ENCODE results near the gene NPRL2.

NPRL2 gene

DNA sequence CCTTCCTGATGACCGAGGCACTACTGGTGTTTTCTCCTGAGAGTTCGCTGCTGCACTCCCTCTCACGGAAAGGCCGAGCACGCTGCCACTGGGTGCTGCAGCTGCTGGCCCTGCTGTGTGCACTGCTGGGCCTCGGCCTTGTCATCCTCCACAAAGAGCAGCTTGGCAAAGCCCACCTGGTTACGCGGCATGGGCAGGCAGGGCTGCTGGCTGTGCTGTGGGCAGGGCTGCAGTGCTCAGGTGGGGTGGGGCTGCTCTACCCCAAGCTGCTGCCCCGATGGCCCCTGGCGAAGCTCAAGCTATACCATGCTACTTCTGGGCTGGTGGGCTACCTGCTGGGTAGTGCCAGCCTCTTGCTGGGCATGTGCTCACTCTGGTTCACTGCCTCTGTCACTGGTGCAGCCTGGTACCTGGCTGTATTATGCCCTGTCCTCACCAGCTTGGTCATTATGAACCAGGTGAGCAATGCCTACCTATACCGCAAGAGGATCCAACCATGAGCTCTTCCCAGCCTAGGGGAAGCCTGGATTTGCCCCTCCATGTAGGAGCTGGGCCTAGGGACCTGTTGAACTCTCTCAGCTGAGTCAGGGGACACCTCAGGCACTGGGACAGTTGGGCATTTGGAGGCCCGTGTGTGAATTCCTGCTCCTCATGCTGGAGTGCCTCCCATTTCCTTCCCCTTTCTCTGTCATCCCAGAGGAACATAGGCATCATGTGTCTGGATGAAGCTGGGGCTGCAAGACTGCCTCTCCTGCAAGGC lies 2.9 kb upstream of the NPRL2 start:
- in situ Hi-C loops (cut with MboI; ENCODE audit: low sequenced_read_pairs) = loop anchor here (25.0 kb wide), 1 partner anchor 184 kb away; no protein-coding TSS in a partner anchor

DNA sequence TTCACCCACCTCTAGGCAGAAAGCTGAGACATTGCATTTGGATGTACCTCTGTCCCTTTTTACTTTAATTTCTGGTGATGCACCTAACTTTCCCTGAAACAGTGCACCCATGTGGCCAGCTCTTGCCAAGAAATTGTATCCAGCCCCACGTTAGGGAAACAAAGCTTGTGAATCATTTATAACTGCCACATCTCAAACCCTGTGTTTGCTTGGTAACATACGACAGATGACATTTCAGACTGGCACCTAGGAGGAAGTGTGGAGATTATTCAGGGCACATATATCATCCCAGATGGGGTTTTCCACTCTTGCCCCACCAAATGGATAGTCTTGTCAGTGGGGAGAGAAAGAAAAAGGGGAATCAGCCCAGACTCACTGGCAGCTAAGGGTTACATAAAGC lies 2.2 kb upstream of the NPRL2 start:
- in situ Hi-C loops (cut with MboI; ENCODE audit: low sequenced_read_pairs) = loop anchor here (25.0 kb wide), 1 partner anchor 185 kb away; no protein-coding TSS in a partner anchor

DNA sequence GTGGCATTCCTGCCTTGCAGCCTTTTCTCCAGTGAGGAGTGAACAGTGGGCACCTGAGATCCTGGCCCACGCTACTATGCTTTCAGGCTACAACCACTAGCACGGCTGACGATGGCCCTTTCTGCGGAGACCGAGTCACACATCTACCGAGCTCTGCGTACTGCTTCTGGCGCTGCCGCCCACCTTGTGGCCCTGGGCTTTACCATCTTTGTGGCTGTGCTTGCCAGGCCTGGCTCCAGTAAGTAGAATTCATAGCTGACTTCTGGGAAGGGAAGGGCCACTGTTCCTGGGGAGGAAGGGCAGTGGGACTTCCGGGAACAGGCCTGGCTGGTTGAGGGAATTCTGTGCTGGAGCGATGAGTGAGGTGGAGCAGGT lies 735 bp upstream of the NPRL2 start:
- in situ Hi-C loops (cut with MboI; ENCODE audit: low sequenced_read_pairs) = loop anchor here (25.0 kb wide), 1 partner anchor 186 kb away; no protein-coding TSS in a partner anchor

DNA sequence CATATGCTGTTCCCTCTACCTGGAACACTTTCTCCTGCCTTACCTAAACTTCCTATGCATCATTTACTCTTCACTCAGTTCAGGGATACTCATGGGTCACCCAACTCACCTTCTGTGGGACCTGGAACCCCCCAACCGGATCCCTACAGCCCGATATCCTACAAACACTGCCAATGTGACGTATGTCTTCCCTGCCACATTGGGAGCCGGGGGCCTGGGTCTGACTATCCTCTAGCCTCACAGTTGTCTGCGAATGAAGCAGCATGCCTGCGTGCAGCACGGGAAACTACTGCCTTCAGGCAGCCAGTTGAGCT lies 405 bp downstream of the NPRL2 start:
- in situ Hi-C loops (cut with MboI; ENCODE audit: low sequenced_read_pairs) = loop anchor here (25.0 kb wide), 1 partner anchor 187 kb away; no protein-coding TSS in a partner anchor

DNA sequence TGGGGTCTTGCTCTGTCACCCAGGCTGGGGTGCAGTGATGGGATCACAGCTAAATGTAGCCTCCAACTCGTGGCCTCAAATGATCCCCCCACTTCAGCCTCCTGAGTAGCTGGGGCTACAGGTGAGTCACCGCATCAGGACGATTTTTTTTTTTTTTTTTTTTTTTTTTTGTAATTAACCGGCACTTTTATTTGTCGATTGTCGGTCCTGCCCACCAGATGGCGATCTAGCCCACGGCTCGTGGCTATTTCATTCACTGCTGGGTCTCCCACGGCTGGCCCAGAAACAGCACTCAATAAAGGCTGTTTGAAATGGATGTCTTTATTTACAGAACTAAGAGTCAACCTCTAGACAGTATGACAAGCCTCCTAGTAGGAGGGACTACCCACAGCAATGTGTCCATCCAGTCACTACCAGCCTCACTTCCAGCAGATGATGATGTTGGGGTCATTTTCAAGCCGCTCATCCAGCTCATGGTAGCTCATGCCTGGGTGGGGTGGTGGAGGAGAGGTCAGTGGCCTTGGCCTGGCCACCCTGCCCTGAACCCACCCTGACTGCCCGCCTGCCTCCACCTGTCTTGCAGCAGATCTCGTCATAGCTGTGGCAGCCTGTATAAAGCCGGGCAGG lies 3.3 kb downstream of the NPRL2 start:
- in situ Hi-C loops (cut with MboI; ENCODE audit: low sequenced_read_pairs) = no loop called here

DNA sequence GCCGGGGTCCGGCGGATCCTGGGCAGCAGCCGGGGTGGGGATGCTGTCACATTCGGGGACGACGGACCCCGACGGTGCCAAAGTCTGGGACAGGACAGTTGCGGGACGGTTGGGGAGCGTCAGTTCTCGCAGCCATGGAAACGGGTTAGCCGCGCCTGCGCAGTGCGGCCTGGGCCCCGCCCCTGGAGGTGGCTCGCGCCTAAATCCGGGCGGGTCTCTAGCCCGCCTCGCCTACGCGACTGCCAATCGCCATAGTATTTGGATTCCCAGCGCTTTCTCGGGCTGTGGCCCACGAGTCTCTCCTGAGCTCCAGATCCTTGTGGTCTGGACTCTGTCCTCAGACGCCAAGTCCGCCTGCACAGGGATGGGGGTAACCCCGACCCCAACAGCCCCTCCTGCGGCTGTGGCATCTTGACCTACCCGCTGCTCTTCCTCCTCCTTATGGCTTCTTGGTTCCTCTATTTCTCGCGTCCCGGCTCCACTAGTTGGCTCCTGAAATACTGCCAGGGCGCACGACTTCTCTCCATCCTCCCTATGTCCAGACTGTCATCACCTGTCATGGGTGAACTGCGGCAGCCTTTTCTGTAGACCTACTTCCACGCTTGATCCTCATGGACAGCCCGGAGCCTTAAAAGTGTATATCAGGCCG lies 4.9 kb downstream of the NPRL2 start, which contains the start of gene ZMYND10:
ZMYND10 (minus strand) TSS at position 147 of the 649 bp plus-strand sequence. CDS start 153 bp downstream, outside the sequence.
- in situ Hi-C loops (cut with MboI; ENCODE audit: low sequenced_read_pairs) = no loop called here

DNA sequence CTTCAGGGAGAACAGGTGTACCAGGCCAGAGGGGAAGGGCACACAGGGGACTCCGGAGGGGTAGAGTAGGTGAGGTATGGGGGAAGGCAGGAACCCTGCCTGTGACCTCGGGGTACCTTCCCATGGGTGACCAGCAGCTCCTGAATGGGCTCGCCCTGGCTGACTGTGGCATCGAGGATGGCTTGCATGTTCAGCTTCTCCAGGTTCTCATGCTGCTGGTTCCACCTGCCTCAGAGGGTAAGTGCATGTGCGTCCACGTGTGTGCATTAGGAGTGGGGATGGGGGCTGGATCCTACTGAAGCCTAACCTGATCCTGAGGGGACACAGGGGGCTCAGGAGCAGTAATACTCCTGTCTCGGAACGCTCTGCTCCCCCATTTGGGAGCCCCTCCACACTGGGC lies 5.6 kb downstream of the NPRL2 start:
- in situ Hi-C loops (cut with MboI; ENCODE audit: low sequenced_read_pairs) = no loop called here

DNA sequence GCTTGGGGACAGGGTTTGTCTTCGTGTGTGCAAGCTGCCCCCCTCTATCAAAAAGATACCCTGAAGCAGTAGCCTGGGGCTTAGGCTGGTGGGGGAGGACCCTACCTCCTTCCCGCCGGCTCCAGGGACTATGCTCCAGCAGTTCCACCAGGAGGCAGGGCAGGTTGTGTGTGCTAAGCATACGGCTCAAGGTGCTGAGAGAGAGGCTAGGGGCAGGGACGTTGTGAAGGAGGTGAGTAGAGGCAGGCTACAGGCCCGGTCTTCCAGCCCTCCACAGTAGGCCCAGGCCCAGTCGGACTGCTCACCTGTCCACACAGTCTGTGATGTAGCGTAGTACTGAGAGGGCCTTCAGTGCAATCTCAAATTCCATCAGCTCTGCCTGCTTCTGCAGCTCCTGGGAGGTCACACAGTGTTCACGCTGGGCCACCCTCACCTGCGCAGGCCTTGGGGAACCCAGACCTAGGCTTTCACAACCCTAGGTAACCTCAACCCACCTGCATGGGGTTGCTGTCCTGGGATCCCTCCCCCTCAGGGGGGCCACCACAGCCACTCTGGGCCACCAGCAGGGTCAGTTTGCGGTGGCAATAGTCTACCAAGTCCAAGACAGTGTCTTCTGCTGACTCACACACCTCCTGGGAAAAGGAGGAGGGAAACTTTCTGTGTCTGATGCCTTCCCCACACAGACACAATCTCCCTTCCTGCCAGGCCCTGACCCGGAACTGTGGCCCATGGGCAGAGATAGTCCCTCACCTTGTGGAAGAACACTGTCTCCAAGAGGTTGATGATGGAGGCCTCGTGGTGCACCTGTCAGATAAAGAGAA lies 7.6 kb downstream of the NPRL2 start:
- in situ Hi-C loops (cut with MboI; ENCODE audit: low sequenced_read_pairs) = no loop called here

DNA sequence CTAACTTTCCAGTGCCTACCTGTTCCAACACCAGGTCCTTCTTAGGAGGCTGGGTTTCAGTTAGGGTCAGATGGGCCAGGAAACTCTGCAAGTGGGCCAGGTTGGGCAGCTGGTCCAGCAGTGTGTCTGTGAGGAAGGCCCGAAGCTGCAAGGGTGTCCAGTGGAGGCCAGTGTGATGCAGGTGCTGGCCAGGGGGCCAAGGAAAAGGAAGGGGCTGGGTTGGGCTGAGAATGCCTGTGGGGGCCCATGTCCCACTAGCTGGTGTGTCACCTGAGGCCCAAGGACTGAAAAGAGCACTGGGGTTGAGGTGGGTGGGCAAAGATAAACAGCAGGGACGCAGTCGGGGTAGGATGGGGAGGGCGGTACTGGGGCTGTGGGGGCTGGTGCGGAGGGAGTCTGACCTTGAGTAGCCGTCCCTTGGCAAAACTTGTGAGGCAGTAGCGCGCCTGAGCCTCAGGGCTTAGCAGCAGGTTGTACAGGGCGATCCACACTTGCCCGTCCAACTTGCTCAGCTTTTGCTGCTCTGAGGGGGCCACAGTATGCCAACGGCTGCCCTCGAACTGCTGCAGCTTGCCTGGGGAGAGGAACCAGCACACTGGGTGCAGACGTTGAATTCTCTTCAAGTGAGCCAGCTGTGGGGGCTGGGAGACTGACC lies 8.5 kb downstream of the NPRL2 start:
- in situ Hi-C loops (cut with MboI; ENCODE audit: low sequenced_read_pairs) = no loop called here

DNA sequence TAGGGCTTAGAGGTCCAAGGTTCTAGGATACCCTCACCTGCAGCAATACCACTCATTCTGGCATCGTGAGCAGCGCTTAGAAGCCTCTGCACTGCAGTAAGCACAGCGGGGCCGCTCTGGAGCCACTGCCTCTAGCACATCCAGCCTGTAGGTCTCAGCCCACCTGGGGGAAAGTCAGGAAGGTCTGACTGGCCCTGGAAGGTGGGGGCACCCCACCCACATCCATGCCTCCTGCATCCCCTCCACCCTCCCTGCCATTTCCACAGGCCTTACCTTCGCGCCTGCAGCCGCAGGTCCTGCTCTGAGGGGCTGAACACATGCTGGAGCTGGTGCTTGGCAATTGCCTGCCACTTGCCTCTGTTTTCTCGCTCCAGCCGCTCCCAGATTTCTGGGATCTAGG lies 9.0 kb downstream of the NPRL2 start:
- in situ Hi-C loops (cut with MboI; ENCODE audit: low sequenced_read_pairs) = no loop called here

DNA sequence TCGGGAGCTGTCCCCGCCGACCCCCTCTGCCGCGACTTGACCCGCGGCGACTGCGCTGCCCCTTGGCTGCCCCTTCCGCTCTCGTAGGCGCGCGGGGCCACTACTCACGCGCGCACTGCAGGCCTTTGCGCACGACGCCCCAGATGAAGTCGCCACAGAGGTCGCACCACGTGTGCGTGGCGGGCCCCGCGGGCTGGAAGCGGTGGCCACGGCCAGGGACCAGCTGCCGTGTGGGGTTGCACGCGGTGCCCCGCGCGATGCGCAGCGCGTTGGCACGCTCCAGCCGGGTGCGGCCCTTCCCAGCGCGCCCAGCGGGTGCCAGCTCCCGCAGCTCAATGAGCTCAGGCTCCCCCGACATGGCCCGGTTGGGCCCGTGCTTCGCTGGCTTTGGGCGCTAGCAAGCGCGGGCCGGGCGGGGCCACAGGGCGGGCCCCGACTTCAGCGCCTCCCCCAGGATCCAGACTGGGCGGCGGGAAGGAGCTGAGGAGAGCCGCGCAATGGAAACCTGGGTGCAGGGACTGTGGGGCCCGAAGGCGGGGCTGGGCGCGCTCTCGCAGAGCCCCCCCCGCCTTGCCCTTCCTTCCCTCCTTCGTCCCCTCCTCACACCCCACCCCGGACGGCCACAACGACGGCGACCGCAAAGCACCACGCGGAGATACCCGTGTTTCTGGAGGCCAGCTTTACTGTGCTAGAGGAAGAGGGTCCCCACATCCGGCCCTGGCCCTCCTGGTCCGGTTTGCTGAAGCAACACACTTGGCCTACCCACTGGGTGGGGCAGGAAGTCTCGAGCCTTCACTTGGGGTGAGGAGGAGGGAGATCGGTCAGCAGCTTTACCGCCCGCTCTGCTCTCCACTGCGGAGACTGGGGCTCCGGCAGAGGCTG lies 9.9 kb downstream of the NPRL2 start, which contains the start of gene RASSF1:
RASSF1 (minus strand) TSS at position 389 of the 882 bp plus-strand sequence; CDS start at position 358, 31 bp downstream.
- in situ Hi-C loops (cut with MboI; ENCODE audit: low sequenced_read_pairs) = no loop called here

DNA sequence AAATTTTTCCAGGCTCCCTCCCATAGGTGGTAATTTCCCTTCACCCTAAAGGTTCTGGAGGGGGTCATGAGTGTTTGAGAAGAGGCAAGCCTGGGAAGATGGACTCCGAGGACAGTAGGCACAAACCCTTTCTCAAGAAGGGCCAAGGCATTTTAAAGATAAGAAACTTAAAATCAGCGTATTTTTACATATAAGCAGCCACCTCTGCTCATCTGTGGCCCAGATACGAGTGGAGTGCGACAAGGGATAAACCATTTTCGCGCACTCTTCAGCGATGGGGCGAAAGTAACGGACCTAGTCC lies 10.5 kb downstream of the NPRL2 start:
- in situ Hi-C loops (cut with MboI; ENCODE audit: low sequenced_read_pairs) = no loop called here

DNA sequence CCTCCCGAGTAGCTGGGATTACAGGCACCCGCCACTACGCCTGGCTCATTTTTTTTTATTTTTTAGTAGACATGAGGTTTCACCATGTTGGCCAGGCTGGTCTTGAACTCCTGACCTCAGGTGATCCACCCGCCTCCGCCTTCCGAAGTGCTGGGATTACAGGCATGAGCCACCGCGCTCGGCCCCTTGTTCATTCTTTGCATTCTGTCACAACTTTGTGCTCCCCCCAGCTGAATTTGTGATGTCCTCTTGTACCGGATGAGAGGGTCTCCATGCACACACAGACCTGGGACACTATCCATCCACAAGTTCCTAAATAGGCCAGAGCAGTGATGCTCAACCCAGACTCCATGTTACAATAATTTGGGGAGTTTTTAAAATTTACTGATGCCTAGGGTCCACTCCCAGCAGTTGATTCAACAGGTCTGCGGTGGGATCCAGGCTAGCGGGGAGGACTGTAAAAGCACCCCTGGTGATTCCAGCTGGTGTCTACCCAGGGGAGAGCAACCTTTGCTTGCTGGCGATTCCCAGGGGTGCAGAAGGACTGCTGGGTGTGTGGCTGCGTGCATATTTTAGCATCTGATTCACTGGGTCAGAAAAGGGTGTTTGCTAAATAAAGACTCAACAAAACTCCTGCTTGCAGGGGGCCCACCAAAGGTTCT lies 11.0 kb downstream of the NPRL2 start:
- in situ Hi-C loops (cut with MboI; ENCODE audit: low sequenced_read_pairs) = no loop called here

DNA sequence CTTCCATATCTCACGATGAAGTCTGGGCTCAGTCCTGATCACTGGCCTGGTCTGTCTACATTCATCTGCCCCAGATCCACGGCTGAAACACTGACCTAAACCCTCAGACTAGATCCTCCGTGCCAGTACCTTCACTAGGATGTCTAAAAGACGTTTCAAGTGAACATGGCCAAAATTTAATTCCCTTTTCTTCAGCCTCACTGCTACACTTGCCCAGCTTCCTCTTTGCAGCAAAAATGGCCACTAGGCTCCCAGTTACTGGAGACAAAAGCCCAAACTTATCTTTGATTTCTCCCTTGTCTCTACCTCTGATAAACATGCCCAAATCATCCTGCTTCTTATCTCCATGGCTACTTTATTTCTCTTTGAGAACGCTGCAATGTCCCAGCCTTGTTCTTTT lies 11.6 kb downstream of the NPRL2 start:
- in situ Hi-C loops (cut with MboI; ENCODE audit: low sequenced_read_pairs) = no loop called here

DNA sequence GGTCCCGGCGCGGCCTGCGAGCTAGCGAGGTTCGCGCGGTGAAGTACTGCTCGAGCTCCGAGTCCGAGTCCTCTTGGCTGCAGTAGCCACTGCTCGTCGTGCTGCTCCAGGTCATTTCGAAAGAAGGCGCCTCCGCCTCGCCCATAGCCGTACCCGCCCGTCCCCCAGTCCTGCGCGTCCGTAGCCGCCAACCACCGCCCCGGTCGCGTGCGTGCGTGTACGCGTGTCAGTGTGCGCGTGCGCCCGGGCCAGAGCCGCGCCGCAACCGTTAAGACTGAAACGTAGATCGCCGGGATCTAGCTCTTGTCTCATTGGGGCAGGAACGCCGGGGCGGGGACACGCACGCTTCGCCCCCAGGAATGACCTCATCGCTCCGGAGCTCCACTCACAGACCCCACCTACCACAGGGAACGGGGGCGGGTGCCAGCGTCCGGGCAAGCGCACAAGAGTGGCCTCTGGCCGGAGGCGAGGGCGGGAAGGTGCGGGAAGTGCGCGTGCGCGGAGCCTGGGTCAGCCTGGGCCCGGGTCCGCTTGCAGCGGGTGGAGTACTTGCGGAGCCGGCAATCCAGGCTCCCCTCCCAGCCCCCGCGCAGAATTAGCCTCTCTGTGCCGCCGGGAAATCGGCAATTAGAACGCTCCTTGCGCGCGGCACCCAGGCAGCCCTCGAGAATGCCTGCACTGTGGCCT lies 13.3 kb downstream of the NPRL2 start:
- in situ Hi-C loops (cut with MboI; ENCODE audit: low sequenced_read_pairs) = no loop called here

DNA sequence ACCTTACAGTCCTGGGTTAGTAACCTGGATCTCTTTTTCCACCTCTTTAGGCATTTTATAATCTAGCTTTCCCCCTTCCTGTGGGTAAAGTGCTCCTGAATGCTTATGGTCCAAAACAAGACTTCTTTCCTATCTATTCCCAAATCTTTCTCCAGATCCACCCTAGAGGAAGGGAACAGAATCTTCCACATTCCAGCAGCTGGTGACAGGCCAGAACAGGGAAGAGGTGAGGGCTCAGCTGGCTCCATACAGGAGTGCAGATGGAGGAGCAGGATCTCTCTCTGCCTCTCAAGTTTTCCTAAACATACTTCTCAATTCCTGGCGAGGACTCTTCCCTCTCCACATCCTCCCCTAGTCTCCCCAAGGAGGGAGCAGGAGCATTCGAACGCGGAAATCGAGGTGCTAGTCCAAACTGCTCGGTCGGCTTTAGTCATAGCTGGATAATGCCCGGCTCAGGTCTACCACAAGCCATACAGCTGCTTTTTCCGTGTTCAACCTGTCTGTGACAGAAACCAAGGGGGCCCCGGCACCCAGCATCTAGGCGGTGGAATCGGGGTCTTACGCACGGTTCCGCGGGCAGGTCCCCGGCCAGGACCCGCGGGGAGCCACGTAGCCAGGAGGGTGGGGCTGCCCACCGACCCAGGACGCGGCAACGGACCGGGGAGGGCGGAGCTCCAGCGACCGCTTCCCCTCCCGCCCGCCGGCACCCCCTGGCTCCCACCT lies 14.0 kb downstream of the NPRL2 start:
- in situ Hi-C loops (cut with MboI; ENCODE audit: low sequenced_read_pairs) = no loop called here

DNA sequence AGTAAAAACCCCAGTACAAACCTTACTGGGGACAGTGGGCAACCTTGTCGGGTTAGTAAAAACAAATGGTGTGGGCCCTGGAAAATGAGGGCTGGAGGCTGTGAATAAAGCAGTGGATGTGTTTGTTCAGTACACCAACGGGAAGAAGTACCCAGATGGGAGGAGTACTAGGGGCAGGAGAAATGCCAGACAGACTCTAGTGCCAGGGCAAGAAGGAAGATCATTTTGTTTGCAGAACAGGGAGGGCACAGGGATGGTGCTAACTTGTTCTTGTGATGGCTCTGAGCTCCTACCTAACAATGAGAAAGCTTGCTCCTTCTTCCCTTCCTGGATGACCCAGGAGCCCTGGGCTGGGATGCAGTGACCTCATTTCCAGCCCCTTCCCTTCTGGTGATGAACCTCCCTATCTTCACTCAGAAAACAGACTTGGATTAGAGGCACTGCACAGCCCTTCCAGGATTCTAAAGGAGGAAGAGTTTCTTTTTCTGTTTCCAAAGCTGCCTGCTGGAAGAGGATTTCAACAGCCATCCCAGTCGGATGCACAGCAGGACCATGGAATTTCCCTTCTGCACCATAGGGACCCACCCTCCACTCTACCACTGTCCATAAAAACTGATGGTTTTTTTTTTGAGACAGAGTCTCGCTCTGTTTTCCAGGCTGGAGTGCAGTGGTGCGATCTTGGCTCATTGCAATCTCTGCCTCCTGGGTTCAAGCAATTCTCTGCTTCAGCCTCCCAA lies 16.1 kb downstream of the NPRL2 start:
- in situ Hi-C loops (cut with MboI; ENCODE audit: low sequenced_read_pairs) = no loop called here
